MCF 10A (cell line): ENCODE measurements around the gene BORCS5. TPM values are rescaled to one million over a fixed set of nuclear protein-coding genes. Genes with fewer than 3 reads are reported as not detected.

Source experiments
- BruUV-seq: library from RNA; stranded (reverse); fragments of 400-500 nt; replicated peaks from 2 replicates; lab custom pipeline; 2021; lab: Mats Ljungman, UMichigan
- CTCF ChIA-PET: fragments of 300-600 bp; sonication (Branson Sonifier 250); formaldehyde crosslinking; extraction: SDS; loops from one replicate; lab custom pipeline; 2021; ENCODE audit warnings: antibody characterized with exemption, inconsistent platforms; lab: Yijun Ruan, JAX
- POLR2A ChIA-PET: fragments of 300-600, 350-650 bp; sonication (Branson Sonifier 250); formaldehyde crosslinking; extraction: SDS; loops from one replicate; lab custom pipeline; 2020; ENCODE audit warnings: antibody characterized with exemption, inconsistent platforms; lab: Yijun Ruan, JAX
- DNase-seq: peaks from one replicate; pipeline ENCODE4 v3.0.0-alpha.2; 2018; ENCODE audit not compliant: unreplicated experiment
- H3K27ac Mint-ChIP-seq: one replicate; pipeline ENCODE4 v1.8.0; 2022; ENCODE audit warnings: mild to moderate bottlenecking, low read depth, mixed read lengths; ENCODE audit not compliant: unreplicated experiment
- H3K27me3 Mint-ChIP-seq: one replicate; pipeline ENCODE4 v1.8.0; 2022; ENCODE audit warnings: mixed read lengths; ENCODE audit not compliant: insufficient read depth, unreplicated experiment
- H3K36me3 Mint-ChIP-seq: one replicate; pipeline ENCODE4 v1.8.0; 2022; ENCODE audit warnings: mild to moderate bottlenecking, moderate library complexity, mixed read lengths; ENCODE audit not compliant: insufficient read depth, unreplicated experiment
- H3K4me1 Mint-ChIP-seq: one replicate; pipeline ENCODE4 v1.8.0; 2022; ENCODE audit warnings: mixed read lengths; ENCODE audit not compliant: insufficient read depth, unreplicated experiment
- H3K4me3 Mint-ChIP-seq: one replicate; pipeline ENCODE4 v1.8.0; 2022; ENCODE audit warnings: mild to moderate bottlenecking, moderate library complexity, mixed read lengths; ENCODE audit not compliant: unreplicated experiment
- H3K9me3 Mint-ChIP-seq: one replicate; pipeline ENCODE4 v1.8.0; 2022; ENCODE audit warnings: mixed read lengths; ENCODE audit not compliant: unreplicated experiment
- intact Hi-C: fragments of 100-400 bp; cut with micrococcal nuclease; formaldehyde crosslinking; loops from 2 replicates; pipeline ENCODE4 v1.14.1; 2022
- total RNA-seq: library from RNA; stranded (reverse); gene quantifications from 2 replicates; pipeline ENCODE4 v1.2.3, GENCODE V29; 2022
- TF ChIP-seq, protein P1 (sequence below): fragments of 200-600 bp; IDR thresholded peaks from one replicate; pipeline ENCODE4 v1.8.0; 2022; ENCODE audit warnings: antibody characterized with exemption, mild to moderate bottlenecking; ENCODE audit not compliant: unreplicated experiment

The BORCS5 gene
- total RNA-seq, 1 experiment from 2014 or later: 11.0 TPM

DNA sequence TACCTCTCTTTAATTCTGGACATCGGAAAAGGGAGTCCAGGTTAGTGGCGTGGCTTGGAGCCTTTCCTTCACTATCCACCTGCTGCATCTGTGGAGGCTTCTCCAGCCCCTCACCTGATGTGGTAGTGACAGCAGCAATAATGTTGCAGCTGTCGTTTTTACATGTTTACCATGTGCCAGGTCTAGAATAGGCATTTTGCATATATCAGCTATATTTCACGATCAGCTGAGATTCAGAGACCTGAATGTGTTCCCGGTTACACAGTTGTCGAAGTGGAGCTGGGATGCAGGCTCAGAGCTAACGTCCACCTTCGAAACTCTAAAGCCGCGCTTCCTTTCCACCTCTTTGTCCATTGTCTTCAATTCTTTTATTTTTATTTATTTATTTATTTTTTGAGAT, 91.0 kb downstream of the BORCS5 start:
- Mint-ChIP-seq H3K27me3 (no peaks in the 10 kb centered on the region), H3K27ac (no peak overlapping the region), H3K9me3 (no peaks in the 10 kb centered on the region), H3K4me3 (no peak overlapping the region), H3K4me1 (peaks cover 26% of the 10 kb centered on the region), H3K36me3 (peaks cover 6% of the 10 kb centered on the region)
- no peak for DNase-seq
- TF ChIP-seq, protein P1, sequence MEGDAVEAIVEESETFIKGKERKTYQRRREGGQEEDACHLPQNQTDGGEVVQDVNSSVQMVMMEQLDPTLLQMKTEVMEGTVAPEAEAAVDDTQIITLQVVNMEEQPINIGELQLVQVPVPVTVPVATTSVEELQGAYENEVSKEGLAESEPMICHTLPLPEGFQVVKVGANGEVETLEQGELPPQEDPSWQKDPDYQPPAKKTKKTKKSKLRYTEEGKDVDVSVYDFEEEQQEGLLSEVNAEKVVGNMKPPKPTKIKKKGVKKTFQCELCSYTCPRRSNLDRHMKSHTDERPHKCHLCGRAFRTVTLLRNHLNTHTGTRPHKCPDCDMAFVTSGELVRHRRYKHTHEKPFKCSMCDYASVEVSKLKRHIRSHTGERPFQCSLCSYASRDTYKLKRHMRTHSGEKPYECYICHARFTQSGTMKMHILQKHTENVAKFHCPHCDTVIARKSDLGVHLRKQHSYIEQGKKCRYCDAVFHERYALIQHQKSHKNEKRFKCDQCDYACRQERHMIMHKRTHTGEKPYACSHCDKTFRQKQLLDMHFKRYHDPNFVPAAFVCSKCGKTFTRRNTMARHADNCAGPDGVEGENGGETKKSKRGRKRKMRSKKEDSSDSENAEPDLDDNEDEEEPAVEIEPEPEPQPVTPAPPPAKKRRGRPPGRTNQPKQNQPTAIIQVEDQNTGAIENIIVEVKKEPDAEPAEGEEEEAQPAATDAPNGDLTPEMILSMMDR: no peak
- ChIA-PET CTCF (interaction anchor here (0.6 to 2.0 kb wide), 5 partner anchors 14 to 114 kb away, joined by 3 to 5 read pairs (median 4); no protein-coding TSS in a partner anchor), POLR2A (interaction anchor here (0.7 kb wide), 1 partner anchor 108 kb away, joined by 3 read pairs; no protein-coding TSS in a partner anchor)
- intact Hi-C loops: no loop called here
- no TSS peak for BruUV-seq

DNA sequence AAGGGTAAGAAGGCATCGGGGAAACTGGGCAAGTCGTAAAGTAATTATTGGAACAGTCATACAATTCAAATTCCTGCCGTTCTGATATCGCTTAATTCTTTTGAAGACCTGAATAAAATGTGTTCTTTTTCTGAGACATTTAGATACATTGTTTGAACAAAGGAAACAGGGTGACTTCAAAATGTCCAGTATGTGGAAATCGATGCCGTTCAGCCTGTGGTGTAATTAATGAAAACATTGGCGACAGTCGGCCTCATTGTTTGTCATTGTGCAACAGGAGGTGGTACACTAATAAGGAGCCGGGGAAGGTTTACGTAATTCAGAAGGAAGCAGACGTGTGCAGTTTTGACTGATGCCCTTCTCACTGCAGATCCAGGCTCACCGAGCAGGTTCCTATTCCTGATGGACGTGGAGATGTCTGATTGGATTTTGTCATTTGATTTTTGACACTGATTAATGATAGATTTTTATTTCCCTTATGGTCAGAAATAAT, 92.7 kb downstream of the BORCS5 start:
- BruUV-seq: no TSS peak
- Mint-ChIP-seq H3K4me3 (no peak overlapping the region), H3K27ac (peak overlapping the region; percentile 28), H3K27me3 (no peaks in the 10 kb centered on the region), H3K9me3 (no peaks in the 10 kb centered on the region), H3K4me1 (peaks cover 26% of the 10 kb centered on the region), H3K36me3 (peaks cover 6% of the 10 kb centered on the region)
- TF ChIP-seq, protein P1: no peak
- peak; percentile 93 for DNase-seq
- CTCF ChIA-PET: interaction anchor here (0.5 to 2.0 kb wide), 6 partner anchors 9 to 224 kb away, joined by 3 to 6 read pairs (median 4); partner anchors contain the start of gene DUSP16
- intact Hi-C loops: no loop called here
- POLR2A ChIA-PET: interaction anchor here (0.8 to 1.8 kb wide), 6 partner anchors 9 to 111 kb away, joined by 3 to 10 read pairs (median 4); no protein-coding TSS in a partner anchor

DNA sequence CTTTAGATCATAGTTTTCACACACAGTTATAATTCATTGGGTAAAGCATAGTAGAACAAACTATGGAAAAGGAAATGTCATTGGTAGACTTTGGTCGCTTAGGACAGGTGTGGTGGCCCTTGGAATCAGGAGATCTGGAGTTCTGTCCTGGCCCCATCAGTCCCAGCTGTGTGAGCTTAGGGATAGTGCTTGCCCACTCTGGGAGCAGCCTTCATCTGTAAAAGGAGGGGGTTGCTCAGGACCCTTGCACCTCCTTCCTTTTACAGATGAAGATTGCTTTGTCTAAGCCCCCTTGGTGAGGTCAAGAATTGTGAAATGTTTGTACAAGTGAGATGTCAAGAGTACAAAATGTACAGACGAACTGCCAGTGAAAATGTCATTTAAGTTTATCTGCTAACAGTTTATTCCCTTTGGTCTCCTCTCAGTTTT, 93.2 kb downstream of the BORCS5 start:
- Mint-ChIP-seq H3K27me3 (no peaks in the 10 kb centered on the region), H3K36me3 (peaks cover 6% of the 10 kb centered on the region), H3K9me3 (no peaks in the 10 kb centered on the region), H3K27ac (peak overlapping the region; percentile 28), H3K4me1 (peaks cover 26% of the 10 kb centered on the region), H3K4me3 (no peak overlapping the region)
- TSS peak; percentile 27 for BruUV-seq
- POLR2A ChIA-PET: interaction anchor here (0.9 to 1.8 kb wide), 5 partner anchors 9 to 111 kb away, joined by 3 to 10 read pairs (median 4); no protein-coding TSS in a partner anchor
- TF ChIP-seq, protein P1: no peak
- DNase-seq: no peak
- CTCF ChIA-PET: interaction anchor here (0.5 to 1.7 kb wide), 4 partner anchors 10 to 225 kb away, joined by 3 to 6 read pairs (median 4); partner anchors contain the start of gene DUSP16
- intact Hi-C loops: no loop called here

DNA sequence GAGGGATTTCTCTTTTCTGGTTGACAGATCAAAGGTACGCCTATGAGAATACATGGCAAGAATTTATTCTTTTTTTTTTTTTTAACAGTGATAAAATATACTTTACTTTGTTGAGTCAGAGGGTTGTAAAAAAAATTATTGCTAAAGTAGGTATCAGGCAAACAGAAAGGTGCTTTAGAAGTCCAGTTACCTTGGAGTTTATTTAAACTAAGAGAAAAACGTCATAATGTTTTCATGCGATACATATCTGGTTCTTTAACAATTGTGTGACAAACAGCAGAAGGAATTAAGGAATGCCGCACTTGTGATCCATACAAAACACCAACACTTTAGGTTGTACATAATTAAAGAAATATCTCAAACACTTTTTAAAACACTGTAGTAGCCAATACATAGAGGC, 94.2 kb downstream of the BORCS5 start:
- no peaks in the 10 kb centered on the region for H3K9me3 Mint-ChIP-seq
- H3K4me3 Mint-ChIP-seq: no peak overlapping the region
- H3K36me3 Mint-ChIP-seq: peaks cover 6% of the 10 kb centered on the region
- H3K27me3 Mint-ChIP-seq: no peaks in the 10 kb centered on the region
- ChIA-PET POLR2A (interaction anchor here (0.5 kb wide), 1 partner anchor 20 kb away, joined by 3 read pairs; no protein-coding TSS in a partner anchor), CTCF (interaction anchor here (1.1 kb wide), 1 partner anchor 113 kb away, joined by 4 read pairs; no protein-coding TSS in a partner anchor)
- TF ChIP-seq, protein P1: no peak
- DNase-seq: no peak
- intact Hi-C loops: no loop called here
- peaks cover 22% of the 10 kb centered on the region for H3K4me1 Mint-ChIP-seq
- BruUV-seq: no TSS peak
- H3K27ac Mint-ChIP-seq: no peak overlapping the region
